DMS79 treated with DMSO at 0.1 percent for 48 hours (cell line): Measurements from ENCODE around the gene CASQ2.

Experiments used
- DNase-seq: peaks from one replicate; lab custom pipeline; 2025; lab: John Stamatoyannopoulos, UW

Gene CASQ2

DNA sequence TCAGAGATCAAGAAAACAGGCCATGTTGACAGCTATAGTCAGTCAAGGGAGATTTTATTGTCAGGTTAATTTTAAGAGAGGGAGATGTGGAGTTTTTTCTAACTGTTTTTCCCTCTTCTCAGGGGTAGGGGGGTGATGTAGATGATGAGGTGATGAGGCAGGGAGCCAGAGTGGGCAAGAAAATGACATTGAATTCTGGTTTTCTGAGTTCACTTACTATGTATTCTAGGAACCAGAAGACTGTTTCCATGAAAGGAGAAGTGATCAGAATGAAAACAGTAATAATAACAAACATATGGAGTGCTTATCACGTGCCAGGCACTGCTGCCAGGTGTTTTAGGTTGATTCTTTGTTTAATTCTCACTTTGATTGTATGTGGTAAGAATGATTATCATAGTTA, 40.2 kb downstream of the CASQ2 start:
- DNase-seq: no peak

DNA sequence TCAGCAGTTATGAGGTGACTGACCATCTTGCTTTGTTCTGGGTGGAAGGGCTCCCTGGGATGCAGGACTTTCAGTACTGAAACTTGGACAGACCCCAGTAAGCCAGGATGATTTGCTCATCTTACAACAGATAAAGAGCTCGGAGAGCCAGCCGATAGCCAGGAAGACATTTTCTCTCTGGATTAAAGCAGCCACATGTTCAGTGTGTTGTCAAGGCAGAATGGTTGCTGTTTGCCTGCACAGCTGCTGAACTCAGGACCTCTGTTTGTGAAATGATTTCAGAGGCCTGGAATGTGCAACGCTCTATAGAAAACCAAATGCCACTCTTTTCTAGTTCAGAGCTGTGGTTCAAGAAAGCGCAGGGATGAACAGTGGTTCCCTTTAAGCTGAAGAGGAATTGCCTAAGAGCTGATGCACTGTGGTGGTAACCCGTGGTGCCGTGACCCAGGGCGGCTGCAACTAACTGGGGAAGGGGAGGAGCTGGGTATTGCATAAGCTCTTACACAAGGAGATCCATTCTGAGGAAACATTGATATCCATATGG, 40.7 kb downstream of the CASQ2 start:
- no peak for DNase-seq

DNA sequence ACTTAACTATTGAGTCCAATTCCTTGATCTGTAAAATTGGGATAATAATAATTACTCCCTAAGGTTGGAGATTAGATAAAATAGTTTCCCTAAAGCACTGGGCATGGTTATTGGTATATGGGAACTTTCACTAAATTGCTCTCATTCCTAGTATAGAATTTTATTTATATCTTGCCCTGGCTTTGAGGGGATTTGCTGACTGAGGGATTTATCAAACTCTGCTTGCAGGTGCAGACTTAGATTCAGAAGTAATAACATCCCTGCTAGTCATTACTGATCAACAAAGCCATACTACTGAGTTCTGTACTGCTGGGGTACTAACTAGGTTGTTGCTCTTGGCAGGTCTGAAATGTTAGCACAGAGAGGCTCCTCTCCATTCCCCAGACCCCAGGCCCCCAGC, 41.9 kb downstream of the CASQ2 start:
- no peak for DNase-seq

DNA sequence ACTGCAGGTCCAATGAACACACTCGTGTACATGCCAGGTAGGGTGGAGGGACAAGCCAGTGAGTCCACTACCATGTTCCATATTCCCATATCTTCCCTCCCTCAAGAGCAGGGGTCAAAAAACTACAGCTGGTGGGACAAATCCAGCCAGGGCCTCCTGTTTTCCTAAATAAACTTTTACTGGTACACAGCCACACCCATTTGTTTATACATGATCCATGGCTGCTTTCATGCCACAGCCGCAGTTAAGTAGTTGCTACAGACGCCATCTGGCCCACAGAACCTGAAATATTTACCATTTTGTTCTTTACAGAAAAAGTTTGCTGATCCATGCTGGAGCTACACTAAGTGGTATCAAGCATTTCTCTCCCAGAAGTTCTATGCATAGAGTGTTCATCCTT, 42.4 kb downstream of the CASQ2 start:
- DNase-seq: no peak

DNA sequence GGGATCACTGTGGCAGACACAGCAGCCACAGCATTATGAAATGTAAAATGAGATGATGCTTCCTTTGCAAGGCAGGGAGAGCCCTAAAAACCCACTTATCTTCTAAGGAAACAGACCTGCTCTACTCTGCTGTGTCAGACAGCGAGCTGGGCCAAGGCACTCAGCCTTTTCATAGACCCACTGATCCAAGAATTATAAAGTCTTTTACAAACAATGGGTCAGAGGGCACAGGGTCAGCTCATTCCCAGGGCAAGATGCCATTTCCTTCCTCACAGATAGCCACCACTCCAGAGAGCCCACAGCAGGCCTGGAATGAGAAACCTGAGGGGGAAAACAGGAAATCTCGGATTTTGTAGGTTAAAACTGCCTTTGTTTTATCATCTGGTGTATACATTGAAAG, 42.9 kb downstream of the CASQ2 start:
- no peak for DNase-seq

DNA sequence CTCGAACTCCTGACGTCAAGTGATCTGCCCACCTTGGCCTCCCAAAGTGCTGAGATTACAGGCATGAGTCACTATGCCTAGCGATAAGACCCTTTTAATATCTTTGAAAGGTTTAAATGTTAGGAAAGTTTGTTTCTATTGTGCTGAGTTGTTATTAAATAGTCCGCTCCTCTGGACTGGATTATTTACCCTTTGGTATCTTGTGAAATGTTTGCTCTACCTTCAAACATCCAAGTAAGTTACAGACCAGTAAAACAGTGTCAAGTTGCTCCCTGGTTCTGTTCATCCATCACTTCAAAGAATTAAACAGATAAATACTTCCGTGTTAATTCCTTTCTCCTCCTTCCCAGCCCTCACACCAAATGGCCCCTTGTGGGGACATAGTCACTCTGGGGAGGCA, 44.8 kb downstream of the CASQ2 start:
- DNase-seq: no peak

DNA sequence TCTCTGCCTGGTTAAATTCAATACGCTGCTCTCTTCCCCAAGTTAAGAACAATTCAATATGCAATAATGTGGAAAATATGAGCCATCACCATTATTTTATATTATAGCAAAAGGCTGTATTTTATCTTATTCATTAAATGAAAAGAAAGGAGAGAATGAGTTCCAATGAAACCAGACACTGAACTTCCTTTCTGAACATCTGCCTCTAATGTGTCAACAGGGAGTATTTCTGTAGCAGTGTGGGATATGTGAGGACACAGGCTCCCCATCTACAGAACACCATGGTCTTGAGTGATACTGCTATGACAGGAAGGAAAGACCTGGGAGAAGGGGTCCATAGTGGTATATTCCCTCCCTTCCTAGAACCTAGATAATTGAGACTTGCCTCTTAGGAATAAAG, 46.3 kb downstream of the CASQ2 start:
- DNase-seq: no peak

DNA sequence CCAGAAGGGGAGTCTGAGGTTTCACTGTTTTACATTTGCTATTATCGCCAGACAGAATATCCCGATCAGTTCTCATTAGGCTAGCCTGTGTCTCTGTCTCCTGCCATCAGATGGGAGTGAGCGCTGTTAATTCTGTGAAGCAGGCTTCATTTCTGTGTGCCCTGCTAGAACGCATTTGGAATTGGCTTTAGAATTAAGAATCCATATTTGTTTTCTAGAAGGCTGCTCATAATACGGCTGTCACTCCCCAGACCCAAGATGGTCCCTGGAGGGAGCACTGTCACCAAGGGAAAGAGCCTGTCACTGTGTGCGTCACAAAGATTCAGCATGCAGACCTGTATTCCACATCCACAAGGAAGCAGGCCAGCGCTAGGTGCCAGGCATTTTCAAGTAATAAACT, 49.2 kb downstream of the CASQ2 start:
- DNase-seq: no peak

DNA sequence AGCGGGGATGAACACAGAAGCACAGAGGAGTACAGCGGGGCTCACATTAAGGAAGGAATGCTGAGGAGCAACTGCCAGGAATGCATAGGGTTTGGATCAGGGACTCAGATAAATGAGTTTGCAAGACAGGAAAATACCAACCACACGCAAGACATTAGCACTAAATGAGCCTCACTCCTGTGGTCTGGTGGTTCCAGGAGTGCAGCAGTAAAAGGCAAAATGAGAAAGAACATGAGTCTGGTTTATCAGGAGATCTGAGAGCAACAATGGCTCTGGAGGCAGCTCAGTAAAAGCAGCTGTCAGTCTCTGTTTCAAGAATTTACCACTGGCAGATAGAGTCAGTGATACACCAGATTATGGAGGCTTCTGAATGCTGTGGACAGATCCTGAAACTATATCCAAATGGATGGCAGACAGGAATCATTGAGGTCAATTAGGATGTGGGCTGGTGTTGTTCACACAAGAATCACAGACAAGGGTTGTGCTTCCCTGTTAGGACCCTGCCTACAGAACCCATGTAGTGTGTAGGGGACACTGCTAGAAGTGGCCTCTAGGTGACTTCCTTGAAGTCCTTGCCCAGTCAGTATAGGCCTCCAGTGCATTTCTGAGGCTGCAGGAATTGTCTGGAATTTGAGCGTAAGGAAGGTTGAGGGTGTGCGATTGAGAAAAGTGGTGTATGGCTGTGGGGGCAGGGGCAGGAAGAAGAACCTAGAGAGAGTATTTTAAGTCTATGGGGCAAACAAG, 50.3 kb downstream of the CASQ2 start:
- no peak for DNase-seq

DNA sequence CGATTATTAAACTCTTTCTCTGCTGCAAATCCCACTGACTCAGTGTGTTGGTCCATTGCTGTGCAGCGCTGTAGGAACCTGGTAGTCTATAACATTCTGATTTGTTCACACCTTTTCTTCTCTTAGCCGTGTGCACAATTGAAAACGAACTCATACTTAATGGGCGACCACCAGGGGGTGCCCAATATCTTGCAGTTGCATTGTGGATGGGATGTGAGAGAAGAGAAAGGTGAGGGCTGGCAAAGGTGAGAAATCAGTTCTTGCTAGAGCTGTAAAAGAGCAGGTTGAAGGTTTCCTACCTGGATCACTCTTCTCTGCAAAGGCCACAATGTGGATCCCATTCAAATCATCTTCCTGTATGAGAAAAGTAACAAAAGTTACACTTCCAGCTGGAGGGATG, 51.0 kb downstream of the CASQ2 start:
- no peak for DNase-seq

DNA sequence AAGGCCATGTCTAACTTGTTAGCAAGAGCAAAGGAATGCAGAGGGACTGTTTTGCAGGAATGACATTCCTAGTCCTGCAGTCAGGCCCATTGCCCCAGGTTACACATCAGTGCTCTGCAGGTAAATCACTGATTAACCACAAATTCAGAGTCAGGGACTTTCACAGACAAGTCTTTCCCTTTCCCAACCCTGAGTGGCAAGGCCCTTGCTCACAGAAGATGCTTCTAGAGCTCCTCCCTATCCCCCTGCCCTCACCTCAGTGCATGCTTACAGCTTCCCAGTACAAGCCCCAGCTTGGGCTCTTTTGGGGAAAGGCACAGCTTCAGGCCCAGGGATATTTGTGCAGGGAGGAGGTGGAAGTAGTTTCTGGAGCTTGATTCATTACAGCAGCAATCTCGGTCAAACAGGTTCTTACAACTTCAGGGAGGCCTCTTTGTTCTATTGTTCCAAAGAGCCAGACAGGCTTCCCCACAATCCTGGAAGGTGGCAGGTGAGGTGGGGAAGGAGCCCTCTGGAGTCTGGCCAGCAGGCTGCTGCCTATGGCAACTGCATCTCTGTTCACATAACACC, 53.9 kb downstream of the CASQ2 start:
- peak; percentile 79 for DNase-seq

DNA sequence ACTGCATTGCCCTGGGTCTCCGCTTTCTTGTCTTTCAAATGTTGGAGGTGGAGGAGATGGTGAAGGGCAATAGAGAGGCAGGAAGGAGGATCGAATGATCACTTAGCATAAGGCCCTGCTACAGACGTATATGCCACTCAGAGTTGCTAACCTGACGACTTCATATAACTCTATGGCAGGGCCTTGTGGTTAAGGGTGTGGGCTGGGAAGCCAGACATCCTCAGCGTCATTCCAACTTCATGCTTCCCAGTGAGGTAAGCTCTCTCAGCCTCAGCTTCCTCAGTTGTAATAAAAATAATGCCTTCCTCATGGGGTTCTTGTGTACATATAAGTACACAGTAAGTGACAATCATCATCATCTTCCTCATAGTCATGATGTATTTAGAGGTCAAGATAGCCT, 54.6 kb downstream of the CASQ2 start:
- DNase-seq: no peak

DNA sequence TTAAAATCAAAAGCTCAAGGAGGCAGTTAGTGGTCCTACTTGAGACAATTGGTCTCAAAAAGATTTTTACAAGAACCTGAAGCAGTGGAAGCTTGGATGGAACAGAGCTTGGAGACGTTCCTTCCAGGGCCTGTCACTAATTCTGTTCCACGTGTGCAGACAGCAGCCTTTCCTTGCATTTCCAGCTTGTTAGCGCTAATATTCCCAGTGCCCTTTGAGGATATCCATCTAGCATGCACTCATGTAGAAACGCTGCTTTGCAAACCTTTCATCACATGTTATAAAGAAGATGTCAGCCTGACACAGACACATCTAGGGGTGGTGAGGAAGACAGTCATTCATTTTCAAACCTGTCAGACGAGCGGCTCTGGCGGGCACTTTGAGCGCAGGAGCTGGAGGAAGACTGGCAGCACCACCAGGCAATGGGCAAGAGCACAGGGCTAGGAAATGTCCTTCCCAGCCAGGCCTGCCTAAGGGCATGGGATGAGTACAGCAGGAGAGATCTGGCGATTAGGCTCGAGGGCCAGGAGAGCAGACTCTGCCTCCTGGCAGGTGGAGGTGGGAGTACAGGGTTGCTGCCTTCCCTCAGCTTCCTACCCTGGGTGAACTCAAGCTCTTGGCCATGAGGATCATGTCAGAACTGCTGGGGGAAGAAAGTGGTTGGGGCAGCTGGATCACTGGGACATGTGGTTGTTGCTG, 55.5 kb downstream of the CASQ2 start:
- no peak for DNase-seq

DNA sequence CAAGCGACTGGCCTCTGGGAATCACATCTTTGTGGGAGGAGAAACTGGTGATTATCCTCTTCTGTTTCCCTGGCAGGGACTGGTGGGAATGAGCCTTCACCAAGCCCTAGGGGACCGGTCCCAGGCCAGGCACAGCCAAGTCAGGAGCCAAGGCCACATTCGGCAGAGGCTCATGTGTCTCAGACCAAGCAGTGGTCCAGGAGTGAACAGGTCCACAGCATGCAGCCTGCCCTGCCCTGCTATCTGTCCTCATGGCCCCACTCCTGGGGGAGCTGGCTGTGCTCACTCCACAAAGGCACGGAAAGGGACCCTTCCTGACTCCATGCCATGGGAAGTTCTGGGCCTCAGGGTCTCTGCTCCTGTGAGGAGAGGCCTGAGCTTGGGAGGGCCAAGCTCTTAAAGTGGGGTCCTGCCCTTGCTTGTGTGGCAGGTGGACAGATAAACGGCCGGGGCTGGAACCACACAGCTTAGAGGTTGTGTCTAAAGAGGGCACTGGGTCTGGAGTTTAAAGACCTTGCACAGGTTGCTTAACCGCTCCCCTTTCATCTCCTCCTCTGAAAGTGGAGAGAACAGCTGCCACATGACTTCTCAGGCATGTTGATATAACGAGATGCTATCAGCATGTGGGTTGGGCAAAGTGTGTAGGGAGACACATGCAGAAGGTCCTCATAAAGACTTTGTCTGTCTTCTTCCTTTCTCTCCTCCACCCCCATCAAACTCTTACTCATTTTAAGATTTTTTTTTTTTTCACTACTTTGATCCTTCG, 57.5 kb downstream of the CASQ2 start:
- peak; percentile 52 for DNase-seq

DNA sequence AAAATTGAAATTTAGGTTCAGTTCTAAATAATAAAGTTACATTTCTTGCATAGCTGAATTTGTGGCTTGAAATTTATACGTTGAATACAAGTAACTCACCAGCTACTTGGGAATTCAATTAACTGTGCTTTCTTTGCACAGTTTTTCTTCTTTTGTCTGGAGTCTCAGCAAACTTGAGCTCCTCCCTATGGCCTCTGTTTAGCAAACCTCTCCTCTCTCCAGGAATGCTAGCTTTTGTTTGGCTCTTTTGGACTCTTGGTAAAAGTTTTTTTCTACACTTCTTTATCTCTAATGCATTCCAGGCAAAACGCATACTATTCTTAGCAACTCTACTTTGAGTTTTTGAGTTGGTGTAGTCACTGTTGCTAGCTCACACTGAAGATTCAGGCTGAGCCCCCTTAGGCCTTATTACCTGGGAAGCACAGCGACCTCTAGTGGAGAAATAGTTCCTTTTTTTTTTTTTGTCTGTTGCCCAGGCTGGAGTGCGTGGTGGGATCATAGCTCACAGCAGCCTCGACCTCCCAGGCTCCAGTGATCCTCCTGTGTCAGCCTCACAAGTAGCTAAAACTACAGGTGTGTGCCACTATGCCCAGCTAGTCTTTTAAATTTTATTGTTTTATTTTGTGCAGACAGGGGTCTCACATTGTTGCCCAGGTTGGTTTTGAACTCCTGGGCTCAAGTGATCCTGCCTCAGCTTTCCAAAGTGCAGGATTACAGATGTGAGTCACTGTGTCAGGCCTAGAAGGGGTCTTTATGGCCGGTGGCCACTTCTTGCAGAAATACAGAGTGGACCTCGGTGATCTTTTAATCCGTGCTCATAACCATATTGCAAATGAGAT, 61.7 kb downstream of the CASQ2 start:
- DNase-seq: peak; percentile 7

DNA sequence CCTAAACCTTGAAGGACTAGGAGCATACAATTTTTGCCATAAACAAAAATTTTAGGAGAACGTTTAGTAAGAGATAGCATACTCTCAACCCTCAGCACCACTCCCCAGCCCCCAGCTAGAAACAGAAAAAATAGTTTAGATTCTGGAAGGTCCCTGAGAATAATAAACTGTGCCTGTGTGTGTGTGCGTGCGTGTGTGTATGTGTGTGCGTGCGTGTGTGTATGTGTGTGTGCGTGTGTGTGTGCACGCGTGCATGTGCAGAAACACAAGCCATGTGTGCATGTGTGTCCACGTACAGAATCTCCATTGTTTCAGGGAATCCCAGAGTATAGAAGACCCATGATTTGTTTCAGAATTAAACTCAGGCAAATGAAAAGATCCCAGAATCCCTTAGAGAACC, 62.6 kb downstream of the CASQ2 start:
- no peak for DNase-seq

DNA sequence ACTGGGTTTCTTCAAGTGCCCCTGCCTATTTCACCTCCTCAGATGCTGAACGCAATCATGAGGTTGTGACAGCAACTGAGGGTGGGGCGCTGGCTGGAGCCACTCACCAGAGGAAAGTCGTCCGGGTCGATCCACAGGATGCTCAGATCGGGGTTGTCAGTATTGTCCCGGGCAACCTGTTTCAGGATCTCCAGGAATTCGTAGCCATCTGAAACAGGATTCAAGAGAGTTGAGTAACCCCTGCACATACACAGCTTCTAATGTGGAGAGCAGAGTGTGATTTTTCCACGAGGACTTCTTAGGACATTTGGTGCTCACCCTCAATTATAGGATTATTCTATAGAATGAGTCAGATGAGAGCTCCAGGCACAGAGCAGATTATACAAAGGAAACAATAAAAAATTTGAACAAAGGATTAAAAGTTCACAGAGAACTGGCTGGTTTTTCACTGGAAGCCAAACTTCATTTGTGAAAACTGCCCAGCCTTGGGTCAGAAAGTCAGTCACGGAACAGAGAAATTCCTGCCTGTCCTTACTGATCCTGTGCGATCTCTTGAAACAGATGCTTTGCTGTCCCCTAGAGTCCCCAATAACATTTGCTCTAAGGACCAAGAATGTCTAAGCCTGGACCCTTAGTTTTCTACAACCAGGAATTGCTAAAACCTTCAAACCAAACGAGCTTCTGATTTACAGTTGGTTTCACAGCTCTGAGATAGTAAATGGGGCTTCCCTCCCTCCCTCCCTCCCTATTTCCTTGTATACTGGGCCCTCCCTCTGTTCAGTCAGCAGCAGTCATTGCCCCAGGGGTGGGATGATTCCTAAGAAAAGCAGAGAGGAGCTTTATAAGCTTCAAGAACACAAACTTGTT, 63.2 kb downstream of the CASQ2 start:
- DNase-seq: no peak

DNA sequence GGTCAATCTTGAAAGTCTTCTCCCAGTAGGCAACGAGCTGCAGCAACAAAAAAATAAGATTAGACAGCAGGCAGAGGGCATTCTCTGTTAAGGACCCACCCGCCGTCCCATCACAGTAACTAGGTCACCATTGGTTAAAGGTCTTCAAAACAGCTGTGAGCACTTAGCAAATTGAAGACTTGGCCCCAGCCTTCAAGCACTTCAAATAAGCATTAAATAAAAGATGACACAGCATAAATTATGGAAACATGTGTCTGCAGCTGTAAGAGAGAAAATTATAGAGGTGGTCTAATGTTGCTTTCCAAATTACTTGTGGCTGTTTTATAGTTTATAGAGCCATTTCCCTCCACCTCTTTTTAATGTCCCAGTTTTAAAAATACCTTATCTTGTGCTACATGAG, 65.6 kb downstream of the CASQ2 start:
- peak; percentile 24 for DNase-seq

DNA sequence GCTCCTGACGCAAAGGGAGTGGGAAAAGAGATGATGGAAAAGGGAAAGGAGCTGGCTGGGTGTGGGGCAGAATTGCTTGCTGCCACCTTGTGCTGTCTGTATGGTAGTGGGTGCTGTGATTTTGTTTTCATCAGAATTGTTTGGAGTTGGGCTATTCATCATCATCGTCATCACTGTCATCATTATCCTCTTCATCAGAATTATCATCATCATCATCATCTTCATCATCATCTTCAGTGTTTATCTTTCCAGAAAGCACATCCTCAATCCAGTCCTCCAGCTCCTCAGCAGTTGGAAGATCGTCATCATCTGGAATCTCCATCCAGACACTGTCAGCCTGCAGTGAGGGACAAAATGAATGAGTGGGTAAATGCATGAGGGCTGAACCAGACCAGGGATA, 67.4 kb downstream of the CASQ2 start:
- no peak for DNase-seq

DNA sequence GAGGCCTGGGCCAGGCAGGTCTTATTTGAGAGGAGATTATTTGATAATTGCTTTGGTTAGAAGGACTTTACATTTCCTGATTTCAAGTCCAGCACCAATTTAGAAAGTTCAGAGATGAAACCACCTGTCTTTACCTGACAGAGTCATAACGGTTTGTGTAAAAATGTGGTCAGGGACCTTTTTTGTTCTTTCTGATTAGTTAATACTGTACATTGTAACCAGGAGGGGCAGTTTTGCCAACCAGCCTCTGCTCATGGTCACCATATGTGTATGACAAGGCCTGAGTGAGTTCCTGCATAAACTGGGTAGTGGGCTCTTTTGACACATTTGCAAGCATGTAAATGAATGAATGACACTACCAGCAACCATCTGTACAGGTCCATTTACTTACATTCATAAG, 70.9 kb downstream of the CASQ2 start:
- no peak for DNase-seq

DNA sequence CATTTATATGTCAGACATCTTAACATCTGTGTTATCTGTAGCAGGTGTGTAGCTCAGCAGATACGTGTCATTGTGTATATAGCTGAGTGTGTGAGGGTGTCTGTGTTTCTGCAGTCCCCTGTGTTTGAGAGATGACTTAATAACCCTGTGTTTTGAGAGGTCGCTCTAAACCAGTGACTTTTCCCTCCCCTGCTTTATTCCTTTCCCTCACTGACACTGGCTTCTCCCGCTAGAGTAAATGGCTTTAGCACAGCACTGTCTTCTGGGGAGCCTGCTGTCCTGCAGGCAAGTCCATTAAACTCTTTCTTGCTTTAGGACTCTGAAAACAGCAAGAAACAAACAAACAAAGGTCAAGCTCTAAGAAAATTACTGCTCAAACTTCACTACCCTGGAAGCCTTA, 73.7 kb downstream of the CASQ2 start:
- no peak for DNase-seq
